Neural cell (in vitro differentiated cells): Measurements from ENCODE around the gene PDILT. TPM values are rescaled to one million over a fixed set of nuclear protein-coding genes. Genes with fewer than 3 reads are reported as not detected.

Source experiments
- H2AFZ ChIP-seq: fragments of 200-600, 300-800 bp; sonication (generic), shearing (Covaris generic); 2 replicates; pipeline ENCODE4 v1.6.0; 2014; ENCODE audit warnings: low read depth, mild to moderate bottlenecking, antibody characterized with exemption, low read length, moderate library complexity
- H3F3A ChIP-seq: fragments of 200-600 bp; shearing (Covaris generic); 2 replicates; pipeline ENCODE4 v1.6.1; 2016; ENCODE audit warnings: mild to moderate bottlenecking, moderate library complexity, mixed read lengths, antibody characterized with exemption, low read length; ENCODE audit not compliant: insufficient read depth, poor library complexity, severe bottlenecking
- H3K27ac ChIP-seq: fragments of 200-600, 300-800 bp; sonication (generic), shearing (Covaris generic); 2 replicates; pipeline ENCODE4 v1.5.1; 2014; ENCODE audit warnings: mild to moderate bottlenecking, low read length, moderate library complexity
- H3K27me3 ChIP-seq: fragments of 300-800, 200-600 bp; sonication (generic), shearing (Covaris generic); 2 replicates; pipeline ENCODE4 v1.6.0; 2014; ENCODE audit warnings: mild to moderate bottlenecking, low read depth, low read length, moderate library complexity; ENCODE audit not compliant: insufficient read depth
- H3K36me3 ChIP-seq: fragments of 300-800, 200-600 bp; sonication (generic), shearing (Covaris generic); 2 replicates; pipeline ENCODE4 v1.5.1; 2014; ENCODE audit warnings: mild to moderate bottlenecking, antibody characterized with exemption, low read length, moderate library complexity; ENCODE audit not compliant: insufficient read depth
- H3K4me2 ChIP-seq: fragments of 300-800, 200-600 bp; sonication (generic), shearing (Covaris generic); 2 replicates; pipeline ENCODE4 v1.6.0; 2014; ENCODE audit warnings: mild to moderate bottlenecking, low read length
- H3K4me3 ChIP-seq: fragments of 300-800, 200-600 bp; sonication (generic), shearing (Covaris generic); 2 replicates; pipeline ENCODE4 v1.5.1; 2014; ENCODE audit warnings: mild to moderate bottlenecking, low read length, moderate library complexity
- H3K79me2 ChIP-seq: fragments of 200-600 bp; shearing (Covaris generic); replicated peaks from 2 replicates; pipeline ENCODE4 v1.6.0; 2014; ENCODE audit warnings: mild to moderate bottlenecking, low read length, moderate library complexity; ENCODE audit not compliant: insufficient read depth
- H3K9ac ChIP-seq: fragments of 300-800, 200-600 bp; sonication (generic), shearing (Covaris generic); 2 replicates; pipeline ENCODE4 v1.6.1; 2016; ENCODE audit warnings: mild to moderate bottlenecking, low read length, mixed read lengths
- H3K9me2 ChIP-seq: fragments of 200-600 bp; shearing (Covaris generic); 2 replicates; pipeline ENCODE4 v1.6.1; 2016; ENCODE audit warnings: mild to moderate bottlenecking, low read length, mixed read lengths; ENCODE audit not compliant: insufficient read depth
- H3K9me3 ChIP-seq: fragments of 200-600, 300-800 bp; sonication (generic), shearing (Covaris generic); 2 replicates; pipeline ENCODE4 v1.6.1; 2016; ENCODE audit warnings: mild to moderate bottlenecking, mixed run types, low read length, moderate library complexity, mixed read lengths
- H4K20me1 ChIP-seq: fragments of 200-600 bp; shearing (Covaris generic); 2 replicates; pipeline ENCODE4 v1.6.1; 2016; ENCODE audit warnings: mild to moderate bottlenecking, mixed run types; ENCODE audit not compliant: insufficient read depth
- EP300 ChIP-seq: fragments of 450-650 bp; conservative IDR thresholded peaks from 2 replicates; pipeline ENCODE4 v1.6.1; 2014; ENCODE audit warnings: antibody characterized with exemption, mild to moderate bottlenecking, moderate library complexity; ENCODE audit not compliant: poor library complexity, severe bottlenecking
- EZH2 ChIP-seq: fragments of 200-600, 300-800 bp; shearing (Covaris generic), sonication (generic); IDR thresholded peaks from 2 replicates; pipeline ENCODE4 v1.6.1; 2014; ENCODE audit warnings: antibody characterized with exemption, low read length, borderline replicate concordance, mild to moderate bottlenecking; ENCODE audit not compliant: insufficient read depth, poor library complexity, severe bottlenecking
- MXI1 ChIP-seq: fragments of 450-650 bp; conservative IDR thresholded peaks from 2 replicates; pipeline ENCODE4 v1.6.1; 2014; ENCODE audit warnings: antibody characterized with exemption, mild to moderate bottlenecking; ENCODE audit not compliant: poor library complexity, severe bottlenecking
- POLR2AphosphoS5 ChIP-seq: IDR thresholded peaks from 2 replicates; pipeline ENCODE4 v1.6.1; 2012
- RAD21 ChIP-seq: fragments of 450-650 bp; conservative IDR thresholded peaks from 2 replicates; pipeline ENCODE4 v1.6.1; 2014; ENCODE audit warnings: antibody characterized with exemption, mild to moderate bottlenecking, moderate library complexity
- SMC3 ChIP-seq: fragments of 450-650 bp; conservative IDR thresholded peaks from 2 replicates; pipeline ENCODE4 v1.6.1; 2014; ENCODE audit warnings: antibody characterized with exemption, mild to moderate bottlenecking, moderate library complexity; ENCODE audit not compliant: poor library complexity
- TAF1 ChIP-seq: IDR thresholded peaks from 2 replicates; pipeline ENCODE4 v1.6.1; 2012; ENCODE audit warnings: low read depth
- polyA plus RNA-seq: library from polyadenylated mRNA; depleted of rRNA; stranded (reverse); fragments of >200 nt; gene quantifications from 2 replicates; pipeline ENCODE4 v1.2.3, GENCODE V29; 2014
- TF ChIP-seq, protein P1 (sequence below): fragments of 450-650 bp; IDR thresholded peaks from 2 replicates; pipeline ENCODE4 v1.5.1; 2014; ENCODE audit warnings: antibody characterized with exemption, mild to moderate bottlenecking, moderate library complexity; ENCODE audit not compliant: poor library complexity, severe bottlenecking
- TF ChIP-seq, protein P2 (sequence below): IDR thresholded peaks from 2 replicates; pipeline ENCODE4 v1.6.1; 2012; ENCODE audit warnings: borderline replicate concordance

Gene PDILT
- polyA plus RNA-seq, 1 donor from 2014 or later, result not detected

DNA sequence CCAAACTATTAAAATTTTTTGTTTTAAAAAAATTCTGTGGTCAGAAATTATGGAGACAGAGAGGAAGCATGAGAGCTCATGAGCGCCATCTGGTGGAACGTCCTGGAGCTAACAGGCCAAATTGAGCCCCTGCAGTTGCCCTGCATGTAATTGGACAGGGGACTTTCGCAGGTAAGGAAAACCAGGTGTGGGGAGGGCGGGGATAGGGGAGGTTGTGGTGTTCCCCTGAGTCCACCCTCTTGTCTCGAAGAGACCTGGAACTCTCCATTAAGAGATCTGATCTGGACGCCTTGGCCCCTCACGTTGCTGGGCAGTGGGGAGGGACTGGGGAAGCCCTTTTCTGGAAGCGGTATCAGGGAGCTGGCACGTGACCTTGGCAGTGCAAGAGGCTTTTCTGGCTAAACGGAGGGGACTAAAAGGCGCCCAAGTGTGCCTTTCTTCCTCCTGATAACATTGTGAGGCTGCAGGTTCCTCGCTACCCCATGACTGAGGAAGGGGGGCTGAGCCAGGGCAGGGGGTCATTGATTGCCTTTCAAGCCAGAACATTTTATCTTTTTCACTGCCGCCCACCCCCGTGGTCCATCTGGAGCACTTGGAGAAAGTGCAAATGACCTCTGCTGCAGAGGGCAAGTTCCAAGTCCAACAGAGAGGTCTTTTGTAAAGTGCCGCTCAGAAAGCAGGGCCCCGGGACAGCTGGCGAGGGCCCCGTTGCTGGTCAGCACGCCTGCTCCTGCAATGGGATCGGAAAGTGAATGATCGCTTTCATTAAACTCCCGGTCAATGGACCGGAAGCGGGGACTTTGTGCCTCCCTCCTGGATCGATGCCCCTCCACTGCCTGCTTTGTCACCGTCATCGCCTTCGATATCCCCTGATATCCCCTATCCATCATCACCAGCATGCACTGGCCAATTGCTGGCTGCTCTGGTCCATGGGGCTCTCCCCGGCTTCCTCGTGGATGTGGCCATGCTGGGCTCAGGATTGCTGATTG, 18.4 kb downstream of the PDILT start:
- no peak overlapping the region for H3K4me2 ChIP-seq
- H3K4me3 ChIP-seq, result no peak overlapping the region
- H2AFZ ChIP-seq, result no peak overlapping the region
- no peak overlapping the region for H3K27ac ChIP-seq
- H4K20me1 ChIP-seq, result no peaks in the 10 kb centered on the region
- H3K27me3 ChIP-seq, result no peaks in the 10 kb centered on the region
- TF ChIP-seq SMC3 (peak; percentile 83), MXI1 (no peak), RAD21 (peak; percentile 71), EP300 (no peak), EZH2 (no peak), POLR2AphosphoS5 (no peak), TAF1 (no peak)
- TF ChIP-seq, protein P1, sequence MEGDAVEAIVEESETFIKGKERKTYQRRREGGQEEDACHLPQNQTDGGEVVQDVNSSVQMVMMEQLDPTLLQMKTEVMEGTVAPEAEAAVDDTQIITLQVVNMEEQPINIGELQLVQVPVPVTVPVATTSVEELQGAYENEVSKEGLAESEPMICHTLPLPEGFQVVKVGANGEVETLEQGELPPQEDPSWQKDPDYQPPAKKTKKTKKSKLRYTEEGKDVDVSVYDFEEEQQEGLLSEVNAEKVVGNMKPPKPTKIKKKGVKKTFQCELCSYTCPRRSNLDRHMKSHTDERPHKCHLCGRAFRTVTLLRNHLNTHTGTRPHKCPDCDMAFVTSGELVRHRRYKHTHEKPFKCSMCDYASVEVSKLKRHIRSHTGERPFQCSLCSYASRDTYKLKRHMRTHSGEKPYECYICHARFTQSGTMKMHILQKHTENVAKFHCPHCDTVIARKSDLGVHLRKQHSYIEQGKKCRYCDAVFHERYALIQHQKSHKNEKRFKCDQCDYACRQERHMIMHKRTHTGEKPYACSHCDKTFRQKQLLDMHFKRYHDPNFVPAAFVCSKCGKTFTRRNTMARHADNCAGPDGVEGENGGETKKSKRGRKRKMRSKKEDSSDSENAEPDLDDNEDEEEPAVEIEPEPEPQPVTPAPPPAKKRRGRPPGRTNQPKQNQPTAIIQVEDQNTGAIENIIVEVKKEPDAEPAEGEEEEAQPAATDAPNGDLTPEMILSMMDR, result peak; percentile 73
- TF ChIP-seq, protein P2, sequence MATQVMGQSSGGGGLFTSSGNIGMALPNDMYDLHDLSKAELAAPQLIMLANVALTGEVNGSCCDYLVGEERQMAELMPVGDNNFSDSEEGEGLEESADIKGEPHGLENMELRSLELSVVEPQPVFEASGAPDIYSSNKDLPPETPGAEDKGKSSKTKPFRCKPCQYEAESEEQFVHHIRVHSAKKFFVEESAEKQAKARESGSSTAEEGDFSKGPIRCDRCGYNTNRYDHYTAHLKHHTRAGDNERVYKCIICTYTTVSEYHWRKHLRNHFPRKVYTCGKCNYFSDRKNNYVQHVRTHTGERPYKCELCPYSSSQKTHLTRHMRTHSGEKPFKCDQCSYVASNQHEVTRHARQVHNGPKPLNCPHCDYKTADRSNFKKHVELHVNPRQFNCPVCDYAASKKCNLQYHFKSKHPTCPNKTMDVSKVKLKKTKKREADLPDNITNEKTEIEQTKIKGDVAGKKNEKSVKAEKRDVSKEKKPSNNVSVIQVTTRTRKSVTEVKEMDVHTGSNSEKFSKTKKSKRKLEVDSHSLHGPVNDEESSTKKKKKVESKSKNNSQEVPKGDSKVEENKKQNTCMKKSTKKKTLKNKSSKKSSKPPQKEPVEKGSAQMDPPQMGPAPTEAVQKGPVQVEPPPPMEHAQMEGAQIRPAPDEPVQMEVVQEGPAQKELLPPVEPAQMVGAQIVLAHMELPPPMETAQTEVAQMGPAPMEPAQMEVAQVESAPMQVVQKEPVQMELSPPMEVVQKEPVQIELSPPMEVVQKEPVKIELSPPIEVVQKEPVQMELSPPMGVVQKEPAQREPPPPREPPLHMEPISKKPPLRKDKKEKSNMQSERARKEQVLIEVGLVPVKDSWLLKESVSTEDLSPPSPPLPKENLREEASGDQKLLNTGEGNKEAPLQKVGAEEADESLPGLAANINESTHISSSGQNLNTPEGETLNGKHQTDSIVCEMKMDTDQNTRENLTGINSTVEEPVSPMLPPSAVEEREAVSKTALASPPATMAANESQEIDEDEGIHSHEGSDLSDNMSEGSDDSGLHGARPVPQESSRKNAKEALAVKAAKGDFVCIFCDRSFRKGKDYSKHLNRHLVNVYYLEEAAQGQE, result no peak
- no peaks in the 10 kb centered on the region for H3K9me2 ChIP-seq
- H3K9ac ChIP-seq, result no peak overlapping the region
- no peaks in the 10 kb centered on the region for H3F3A ChIP-seq
- H3K79me2 ChIP-seq, result no peaks in the 10 kb centered on the region
- H3K9me3 ChIP-seq, result no peaks in the 10 kb centered on the region
- H3K36me3 ChIP-seq, result no peaks in the 10 kb centered on the region

DNA sequence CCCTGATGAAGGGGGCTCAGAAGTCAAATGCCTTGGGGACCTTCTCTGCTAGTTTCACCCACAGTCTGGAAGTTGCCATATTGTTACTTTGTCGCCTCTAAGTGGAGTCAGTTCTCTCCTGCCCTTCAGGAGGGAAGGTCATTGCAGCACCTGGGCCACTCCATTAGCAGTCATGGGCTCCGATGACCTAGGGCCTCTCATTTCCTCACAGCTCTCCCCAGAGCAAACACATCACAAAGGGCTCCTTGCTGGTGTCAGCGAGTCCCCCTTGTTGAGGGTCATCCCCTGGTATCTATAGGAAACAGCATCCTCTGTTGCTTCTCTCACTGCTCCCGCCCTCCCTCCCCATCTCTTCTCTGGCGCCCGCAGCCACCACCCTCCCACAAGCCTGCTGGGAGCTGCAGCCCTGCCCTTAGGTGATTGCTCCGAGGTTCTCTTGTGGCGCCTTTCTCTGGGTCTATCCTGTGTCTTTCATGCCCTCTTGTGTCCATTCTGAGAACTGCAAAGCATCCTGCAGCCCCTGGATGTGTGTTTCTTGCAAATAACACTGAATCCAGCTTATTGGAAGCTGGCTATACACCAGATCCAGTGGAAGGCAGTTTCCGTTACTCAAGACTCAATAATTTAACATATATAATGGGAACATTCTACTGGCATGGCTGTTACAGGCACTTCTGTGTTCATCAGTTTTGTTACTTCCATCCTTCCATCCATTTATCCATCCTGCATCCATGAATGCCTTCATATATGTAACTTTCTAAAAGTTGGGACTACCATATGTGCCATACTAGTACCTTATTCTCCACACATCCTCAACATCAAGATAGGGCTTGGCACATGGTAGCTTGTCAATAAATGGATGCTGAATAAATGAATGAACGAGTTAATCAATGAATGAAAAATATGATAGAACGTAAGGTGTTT, 21.2 kb downstream of the PDILT start:
- H3K4me3 ChIP-seq, result no peak overlapping the region
- no peaks in the 10 kb centered on the region for H3K79me2 ChIP-seq
- H3K9ac ChIP-seq, result no peak overlapping the region
- H3K9me3 ChIP-seq, result no peaks in the 10 kb centered on the region
- TF ChIP-seq, protein P1, result peak; percentile 92
- TF ChIP-seq EP300 (no peak), RAD21 (peak; percentile 94), POLR2AphosphoS5 (no peak), MXI1 (no peak), SMC3 (peak; percentile 95), TAF1 (no peak), EZH2 (no peak)
- TF ChIP-seq, protein P2, result no peak
- no peaks in the 10 kb centered on the region for H3K9me2 ChIP-seq
- H3K27me3 ChIP-seq, result no peaks in the 10 kb centered on the region
- H3K27ac ChIP-seq, result no peak overlapping the region
- H3K4me2 ChIP-seq, result no peak overlapping the region
- H2AFZ ChIP-seq, result peak overlapping the region; percentile 33
- no peaks in the 10 kb centered on the region for H3K36me3 ChIP-seq
- H4K20me1 ChIP-seq, result no peaks in the 10 kb centered on the region
- no peaks in the 10 kb centered on the region for H3F3A ChIP-seq
